PC-3 (cell line): ENCODE data around the gene EPS8L2. TPM values are rescaled to one million over a fixed set of nuclear protein-coding genes. Genes with fewer than 3 reads are reported as not detected.

Source experiments
- ATAC-seq: fragments of 200-7000 bp; cut with Tn5 transposase; 2 replicates; pipeline ENCODE4 v1.9.1; 2020; ENCODE audit warnings: mild to moderate bottlenecking, moderate library complexity
- BruUV-seq: library from RNA; stranded (reverse); fragments of 400-500 nt; replicated peaks from 2 replicates; lab custom pipeline; 2021; lab: Mats Ljungman, UMichigan
- CTCF ChIA-PET: fragments of 300-600 bp; sonication (Branson Sonifier 250); formaldehyde crosslinking; loops from one replicate; lab custom pipeline; 2022; ENCODE audit warnings: antibody characterized with exemption; lab: Charles Lee
- POLR2A ChIA-PET: fragments of 300-600 bp; sonication (Branson Sonifier 250); formaldehyde crosslinking; loops from one replicate; lab custom pipeline; 2022; ENCODE audit warnings: antibody characterized with exemption; ENCODE audit not compliant: unreplicated experiment; lab: Charles Lee
- DNase-seq: peaks from one replicate; pipeline ENCODE4 v3.0.0-alpha.2; 2015
- H2AFZ ChIP-seq: fragments of 300-600 bp; sonication (generic); 2 replicates; pipeline ENCODE4 v1.6.0; 2016; ENCODE audit warnings: antibody characterized with exemption, low read length
- H3F3A ChIP-seq: fragments of 300-600 bp; sonication (generic); one replicate; pipeline ENCODE4 v1.6.0; 2017; ENCODE audit warnings: antibody characterized with exemption, low read length, control low read depth, mild to moderate bottlenecking; ENCODE audit not compliant: unreplicated experiment
- H3K27ac ChIP-seq: fragments of 300-600 bp; sonication (generic); 2 replicates; pipeline ENCODE4 v1.5.1; 2016; ENCODE audit warnings: mild to moderate bottlenecking, low read length
- H3K27me3 ChIP-seq: fragments of 300-600 bp; sonication (generic); 2 replicates; pipeline ENCODE4 v1.6.1; 2016; ENCODE audit warnings: low read length, mixed read lengths
- H3K36me3 ChIP-seq: fragments of 300-600 bp; sonication (generic); 2 replicates; pipeline ENCODE4 v1.6.1; 2016; ENCODE audit warnings: low read depth, mixed run types, low read length, mixed read lengths
- H3K4me1 ChIP-seq: fragments of 300-600 bp; sonication (generic); 2 replicates; pipeline ENCODE4 v1.5.1; 2016; ENCODE audit warnings: low read length; ENCODE audit not compliant: insufficient read depth
- H3K4me2 ChIP-seq: fragments of 300-600 bp; sonication (generic); 2 replicates; pipeline ENCODE4 v1.6.0; 2016; ENCODE audit warnings: low read length
- H3K4me3 ChIP-seq: fragments of 300-600 bp; sonication (generic); 2 replicates; pipeline ENCODE4 v1.5.1; 2016; ENCODE audit warnings: mild to moderate bottlenecking, low read length, mixed read lengths
- H3K79me2 ChIP-seq: fragments of 300-600 bp; sonication (generic); 2 replicates; pipeline ENCODE4 v1.6.1; 2017; ENCODE audit warnings: low read length, mixed read lengths
- H3K9ac ChIP-seq: fragments of 300-600 bp; sonication (generic); 2 replicates; pipeline ENCODE4 v1.6.0; 2016; ENCODE audit warnings: mild to moderate bottlenecking, low read length
- H3K9me2 ChIP-seq: fragments of 300-600 bp; sonication (generic); replicated peaks from 2 replicates; pipeline ENCODE4 v1.6.1; 2016; ENCODE audit warnings: mixed run types, low read length, mixed read lengths
- H3K9me3 ChIP-seq: fragments of 300-600 bp; sonication (generic); 2 replicates; pipeline ENCODE4 v1.6.1; 2016; ENCODE audit warnings: low read length, mixed read lengths
- H4K20me1 ChIP-seq: fragments of 300-600 bp; sonication (generic); 2 replicates; pipeline ENCODE4 v1.6.1; 2016; ENCODE audit warnings: low read length, mixed read lengths
- EZH2 ChIP-seq: fragments of 300-600 bp; sonication (generic); IDR thresholded peaks from one replicate; pipeline ENCODE4 v1.6.1; 2017; ENCODE audit warnings: antibody characterized with exemption, mild to moderate bottlenecking, low read length; ENCODE audit not compliant: unreplicated experiment
- EZH2phosphoT487 ChIP-seq: fragments of 300-600 bp; sonication (generic); IDR thresholded peaks from 2 replicates; pipeline ENCODE4 v1.6.1; 2018; ENCODE audit warnings: mild to moderate bottlenecking, antibody characterized with exemption, low read length, borderline replicate concordance
- intact Hi-C: fragments of 100-400 bp; cut with micrococcal nuclease; formaldehyde crosslinking; loops from 2 replicates; pipeline ENCODE4 v1.9.0; 2023
- total RNA-seq: library from RNA; depleted of rRNA; stranded (reverse); fragments of >200 nt; gene quantifications from 2 replicates; pipeline ENCODE4 v1.2.3, GENCODE V29; 2014
- TF ChIP-seq, protein P1 (sequence below): fragments of 300-600 bp; sonication (generic); conservative IDR thresholded peaks from 2 replicates; pipeline ENCODE4 v1.5.1; 2017; ENCODE audit warnings: antibody characterized with exemption, low read depth, mild to moderate bottlenecking, low read length

The EPS8L2 gene
- total RNA-seq, 1 experiment from 2014 or later: 127 TPM

DNA sequence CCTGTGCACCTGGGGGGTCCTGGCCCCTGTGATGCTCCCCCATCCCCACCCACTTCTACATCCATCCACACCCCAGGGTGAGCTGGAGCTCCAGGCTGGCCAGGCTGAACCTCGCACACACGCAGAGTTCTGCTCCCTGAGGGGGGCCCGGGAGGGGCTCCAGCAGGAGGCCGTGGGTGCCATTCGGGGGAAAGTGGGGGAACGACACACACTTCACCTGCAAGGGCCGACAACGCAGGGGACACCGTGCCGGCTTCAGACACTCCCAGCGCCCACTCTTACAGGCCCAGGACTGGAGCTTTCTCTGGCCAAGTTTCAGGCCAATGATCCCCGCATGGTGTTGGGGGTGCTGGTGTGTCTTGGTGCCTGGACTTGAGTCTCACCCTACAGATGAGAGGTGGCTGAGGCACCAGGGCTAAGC, 21.3 kb downstream of the EPS8L2 start:
- Histone ChIP-seq H3K27ac (peak overlapping the region; percentile 83), H3F3A (peaks cover 8% of the 10 kb centered on the region), H3K4me2 (peak overlapping the region; percentile 61), H3K4me3 (no peak overlapping the region; the same call in 1 of the 2 replicates), H3K9me3 (no peaks in the 10 kb centered on the region), H4K20me1 (no peaks in the 10 kb centered on the region), H3K9me2 (no peaks in the 10 kb centered on the region), H3K4me1 (peaks cover 17% of the 10 kb centered on the region), H3K9ac (peak overlapping the region; percentile 55), H3K79me2 (no peaks in the 10 kb centered on the region), H2AFZ (0 out of 2 replicates have a peak overlapping the region, but pooled peaks have one; percentile 52), H3K27me3 (no peaks in the 10 kb centered on the region), H3K36me3 (peaks cover 7% of the 10 kb centered on the region)
- ATAC-seq (no peak; the same call in 1 of the 2 replicates), DNase-seq (no peak)
- intact Hi-C loops: no loop called here
- BruUV-seq: TSS peak; percentile 47
- ChIA-PET POLR2A (no interaction called here), CTCF (interaction anchor here (0.5 to 1.5 kb wide), 5 partner anchors 22 to 189 kb away, joined by 3 to 11 read pairs (median 3); partner anchors contain the start of gene TMEM80)
- TF ChIP-seq EZH2phosphoT487: no peak
- TF ChIP-seq EZH2: no peak
- TF ChIP-seq, protein P1, sequence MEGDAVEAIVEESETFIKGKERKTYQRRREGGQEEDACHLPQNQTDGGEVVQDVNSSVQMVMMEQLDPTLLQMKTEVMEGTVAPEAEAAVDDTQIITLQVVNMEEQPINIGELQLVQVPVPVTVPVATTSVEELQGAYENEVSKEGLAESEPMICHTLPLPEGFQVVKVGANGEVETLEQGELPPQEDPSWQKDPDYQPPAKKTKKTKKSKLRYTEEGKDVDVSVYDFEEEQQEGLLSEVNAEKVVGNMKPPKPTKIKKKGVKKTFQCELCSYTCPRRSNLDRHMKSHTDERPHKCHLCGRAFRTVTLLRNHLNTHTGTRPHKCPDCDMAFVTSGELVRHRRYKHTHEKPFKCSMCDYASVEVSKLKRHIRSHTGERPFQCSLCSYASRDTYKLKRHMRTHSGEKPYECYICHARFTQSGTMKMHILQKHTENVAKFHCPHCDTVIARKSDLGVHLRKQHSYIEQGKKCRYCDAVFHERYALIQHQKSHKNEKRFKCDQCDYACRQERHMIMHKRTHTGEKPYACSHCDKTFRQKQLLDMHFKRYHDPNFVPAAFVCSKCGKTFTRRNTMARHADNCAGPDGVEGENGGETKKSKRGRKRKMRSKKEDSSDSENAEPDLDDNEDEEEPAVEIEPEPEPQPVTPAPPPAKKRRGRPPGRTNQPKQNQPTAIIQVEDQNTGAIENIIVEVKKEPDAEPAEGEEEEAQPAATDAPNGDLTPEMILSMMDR: no peak

DNA sequence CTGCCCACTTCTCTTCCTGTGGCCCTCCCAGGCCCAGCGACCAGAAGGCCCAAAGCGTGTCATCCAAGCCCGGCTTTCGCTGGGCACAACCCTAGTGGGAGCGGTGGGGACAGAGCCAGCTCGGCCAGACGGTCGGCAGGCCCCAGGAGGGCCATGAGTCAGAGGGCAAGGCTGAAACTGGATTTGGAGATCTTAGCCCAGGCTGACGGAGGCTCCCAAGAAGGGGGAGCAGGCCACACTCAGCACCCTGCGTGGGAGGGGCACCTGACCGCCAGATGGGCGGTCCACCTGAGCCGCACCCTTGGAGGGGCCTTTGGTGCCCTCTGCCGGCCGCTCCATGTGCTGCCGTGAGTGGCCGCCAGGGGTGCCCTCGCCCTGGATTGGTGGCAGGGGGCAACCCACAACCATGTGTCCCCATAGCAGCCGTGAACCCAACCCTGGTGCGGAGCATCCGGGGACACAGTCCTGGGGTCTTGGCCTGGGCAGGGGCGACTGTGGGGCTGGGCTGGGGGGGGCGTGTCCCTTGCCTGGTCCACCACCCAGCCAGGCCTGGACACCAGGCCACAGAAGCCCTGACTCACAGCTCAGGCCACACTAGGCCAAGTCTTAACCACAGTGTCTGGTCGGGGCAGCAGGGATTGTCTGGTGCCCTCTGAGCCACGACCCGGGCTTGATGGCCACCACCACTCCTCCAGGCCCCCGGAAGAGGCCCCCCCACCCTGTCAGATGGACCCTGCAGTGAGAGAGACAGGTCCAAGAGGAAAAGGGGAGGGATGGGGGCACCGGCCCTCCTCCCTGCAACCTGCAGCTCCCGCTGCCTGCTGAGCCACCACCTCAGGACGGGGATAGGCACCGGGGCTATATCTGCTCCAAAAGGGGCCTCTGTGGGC, 22.1 kb downstream of the EPS8L2 start:
- TF ChIP-seq, protein P1: peak; percentile 98
- TF ChIP-seq EZH2: no peak
- Histone ChIP-seq H3K4me2 (peak overlapping the region; percentile 61), H3K36me3 (peaks cover 7% of the 10 kb centered on the region), H3K27ac (peak overlapping the region; percentile 83), H3F3A (peaks cover 8% of the 10 kb centered on the region), H3K9ac (peak overlapping the region; percentile 55), H3K4me3 (no peak overlapping the region; the same call in 1 of the 2 replicates), H2AFZ (0 out of 2 replicates have a peak overlapping the region, but pooled peaks have one; percentile 52), H3K9me2 (no peaks in the 10 kb centered on the region), H3K9me3 (no peaks in the 10 kb centered on the region), H3K4me1 (peaks cover 17% of the 10 kb centered on the region), H3K79me2 (no peaks in the 10 kb centered on the region), H4K20me1 (no peaks in the 10 kb centered on the region), H3K27me3 (no peaks in the 10 kb centered on the region)
- ChIA-PET CTCF (interaction anchor here (0.5 to 1.5 kb wide), 5 partner anchors 23 to 189 kb away, joined by 3 to 11 read pairs (median 3); partner anchors contain the start of gene TMEM80), POLR2A (no interaction called here)
- no TSS peak for BruUV-seq
- intact Hi-C loops: loop anchor here (1.0 kb wide), 1 partner anchor 32 kb away; no protein-coding TSS in a partner anchor
- DNase-seq (peak; percentile 96), ATAC-seq (peak; percentile 83)
